Right cardiac atrium (tissue), 5 donors: ENCODE results near the gene LPCAT1. TPM values are rescaled to one million over a fixed set of nuclear protein-coding genes. Genes with fewer than 3 reads are reported as not detected.
A peak's percentile ranks its signal among the peaks of the same experiment; 100 is the strongest.
"Not testable (repeated sequence)": the region's sequence is repeated elsewhere in the genome, so short reads cannot be mapped to it uniquely, and the experiment has no call there.

Experiments
- ATAC-seq, 2 donors: fragments of 200-7000 bp; cut with Tn5 transposase; one replicate each; pipeline versions ENCODE4 v1.8.0 to v1.9.1; 2020; ENCODE audit warnings: moderate library complexity in 2 of 2, mild to moderate bottlenecking in 1 of 2
- DNase-seq, 3 donors: peaks; one replicate each; pipeline ENCODE4 v3.0.0-alpha.2; 2020
- H3K27ac ChIP-seq: one replicate; pipeline ENCODE4 v1.5.1; 2013; ENCODE audit warnings: mild to moderate bottlenecking, low read length, control low read depth, moderate library complexity
- H3K27me3 ChIP-seq: one replicate; pipeline ENCODE4 v1.6.1; 2013; ENCODE audit not compliant: control insufficient read depth, insufficient read depth
- H3K4me1 ChIP-seq: one replicate; pipeline ENCODE4 v1.6.1; 2013; ENCODE audit warnings: low read length; ENCODE audit not compliant: control insufficient read depth, insufficient read depth
- H3K4me3 ChIP-seq: one replicate; pipeline ENCODE4 v1.5.1; 2013; ENCODE audit warnings: low read length, control low read depth
- H3K9me3 ChIP-seq: one replicate; pipeline ENCODE4 v1.6.1; 2013; ENCODE audit warnings: low read length; ENCODE audit not compliant: control insufficient read depth
- WGBS: extraction: QIAGEN DNeasy Blood & Tissue Kit; methylation state at CpG from one replicate; pipeline ENCODE4 v1.1.7; 2013; 5-methylcytosine and 5-hydroxymethylcytosine counted together
- intact Hi-C, 4 donors: fragments of 100-400 bp; cut with DNase I; formaldehyde crosslinking; loops; one replicate each; pipeline versions ENCODE4 v1.11.0 to v1.14.0; 2022 to 2023
- polyA plus RNA-seq: library from polyadenylated mRNA; stranded (reverse); fragments of 200-250 nt; gene quantifications from one replicate; pipeline ENCODE4 v1.2.3, GENCODE V29; 2013
- total RNA-seq, 4 donors: library from RNA; stranded (reverse); fragmentation: NEBNext Ultra II Directional; extraction: Animal tissue kit (Norgen Biotek cat#: 25700); gene quantifications; one replicate each; pipeline ENCODE4 v1.2.1, GENCODE V29; 2021
- donor health status: healthy with polysubstance abuse.
- donor health status: DM: no; HTN: yes; CAD: no.
- donor health status: DM: no; HTN: no; CAD: no.
- donor health status: DM: no; HTN: yes; CAD: no; lungs with severe emphysema.
- donor health status: DM: yes; HTN: yes; CAD: no.

The LPCAT1 gene
- total and polyA plus RNA-seq, 5 donors, result 11.0 to 19.7 (median 15.6) TPM

- WGBS, result 59% methylated on average over 14 of the region's 14 CpGs
- Histone ChIP-seq H3K27me3 (no peaks in the 10 kb centered on the region), H3K4me3 (no peak overlapping the region), H3K27ac (no peak overlapping the region), H3K4me1 (no peaks in the 10 kb centered on the region), H3K9me3 (no peaks in the 10 kb centered on the region)
- ATAC-seq (peak; percentile 37 to 47), DNase-seq (peak; percentile 50 to 81 (median 77))
- intact Hi-C loops, result loop anchor here in 1 of 4 donors (5.0 kb wide), 1 partner anchor 162 kb away; no protein-coding TSS in a partner anchor
Measured at GRCh38 chr5:1480217-1480616, 43.5 kb downstream of the LPCAT1 start.

DNA sequence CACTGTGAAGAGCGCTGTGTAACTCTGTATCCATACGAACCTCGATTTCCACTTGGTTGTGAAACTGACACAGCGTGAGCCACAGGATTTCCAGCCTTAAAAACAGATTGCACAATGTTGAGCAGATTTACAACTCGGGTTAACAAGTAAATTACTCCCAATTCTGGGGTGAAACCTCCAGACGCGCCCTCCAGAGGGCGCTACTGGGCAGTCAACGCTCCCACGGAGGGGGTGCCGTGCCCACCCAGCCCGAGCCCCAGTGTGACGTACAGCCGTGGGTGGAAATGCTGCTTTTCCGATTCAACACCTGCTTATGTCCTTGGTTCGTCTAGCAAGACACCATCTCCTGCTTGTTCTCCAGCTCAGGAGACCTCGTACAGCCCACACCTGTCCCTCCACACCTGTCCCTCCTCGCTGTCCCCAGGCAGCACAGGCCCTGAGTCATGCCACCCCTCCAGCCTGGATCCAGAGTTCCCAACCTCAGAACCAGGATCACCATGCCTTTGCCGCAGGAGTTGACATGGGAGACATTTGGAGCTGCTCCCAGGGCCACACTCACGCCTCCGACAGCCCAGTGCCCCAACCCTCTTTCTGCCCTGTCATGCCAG lies 44.1 kb downstream of the LPCAT1 start:
- WGBS, result 48% methylated on average over 21 of the region's 21 CpGs
- ATAC-seq (peak; percentile 27 to 58), DNase-seq (peak; percentile 53 to 82 (median 80))
- Histone ChIP-seq H3K9me3 (no peaks in the 10 kb centered on the region), H3K4me1 (no peaks in the 10 kb centered on the region), H3K27ac (no peak overlapping the region), H3K27me3 (no peaks in the 10 kb centered on the region), H3K4me3 (no peak overlapping the region)
- intact Hi-C loops, result loop anchor here in 1 of 4 donors (5.0 kb wide), 1 partner anchor 163 kb away; no protein-coding TSS in a partner anchor

DNA sequence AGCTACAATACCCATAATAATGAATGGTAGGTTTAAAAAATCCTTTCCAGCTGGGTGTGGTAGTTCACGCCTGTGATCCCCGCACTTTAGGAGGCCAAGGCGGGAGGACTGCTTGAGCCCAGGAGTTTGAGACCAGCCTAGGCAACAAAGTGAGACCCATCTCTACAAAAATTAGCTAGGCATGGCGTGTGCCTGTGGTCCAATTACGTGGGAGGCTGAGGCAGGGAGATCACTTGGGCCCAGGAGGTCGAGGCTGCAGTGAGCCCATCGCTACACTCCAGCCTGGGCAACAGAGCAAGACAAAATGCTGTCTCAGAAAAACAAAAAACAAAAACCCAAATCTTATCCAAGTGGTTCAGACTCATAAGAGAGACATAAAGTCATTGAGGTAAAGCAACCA lies 44.7 kb downstream of the LPCAT1 start:
- DNase-seq (no peak), ATAC-seq (no peak)
- no peaks in the 10 kb centered on the region for H3K27me3 ChIP-seq
- no peaks in the 10 kb centered on the region for H3K4me1 ChIP-seq
- H3K9me3 ChIP-seq, result no peaks in the 10 kb centered on the region
- no peak overlapping the region for H3K27ac ChIP-seq
- WGBS, result 94% methylated on average over 7 of the region's 7 CpGs
- no peak overlapping the region for H3K4me3 ChIP-seq
- intact Hi-C loops, result no loop called here

- WGBS, result 83% methylated on average over 13 of the region's 13 CpGs
- H3K9me3 ChIP-seq, result no peaks in the 10 kb centered on the region
Measured at GRCh38 chr5:1478271-1479035, 45.3 kb downstream of the LPCAT1 start.

DNA sequence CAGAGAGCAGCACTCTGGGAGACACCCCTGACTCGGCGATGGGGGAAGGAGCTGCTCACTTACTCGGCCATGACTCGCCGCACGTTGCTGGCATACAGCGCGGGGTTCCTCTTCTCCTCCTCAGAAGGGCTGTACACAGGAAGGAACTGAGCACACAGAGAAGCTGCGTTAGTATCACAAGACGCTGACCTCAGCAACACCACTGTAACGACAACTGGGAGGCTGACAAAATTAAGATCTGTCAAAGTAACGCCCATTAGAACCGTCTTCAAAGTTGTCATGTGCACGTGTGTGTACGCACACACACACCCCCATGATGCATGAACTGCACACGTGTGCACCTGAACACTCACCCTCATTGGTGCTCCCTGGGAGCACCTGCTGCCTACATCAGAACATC lies 46.4 kb downstream of the LPCAT1 start:
- DNase-seq, result peak; percentile 66 to 85 (median 84)
- Histone ChIP-seq H3K9me3 (no peaks in the 10 kb centered on the region), H3K4me3 (no peak overlapping the region), H3K27ac (no peak overlapping the region), H3K27me3 (no peaks in the 10 kb centered on the region), H3K4me1 (no peaks in the 10 kb centered on the region)
- 77% methylated on average over 16 of the region's 16 CpGs for WGBS
- intact Hi-C loops, result no loop called here
- peak; percentile 39 to 46 for ATAC-seq

More at GRCh38 chr5:1478271-1479035, 45.3 kb downstream of the LPCAT1 start:
- Histone ChIP-seq H3K4me3 (no peak overlapping the region), H3K27me3 (no peaks in the 10 kb centered on the region), H3K4me1 (no peaks in the 10 kb centered on the region), H3K27ac (no peak overlapping the region)
- DNase-seq, result peak in 1 of 3 donors; percentile 30
- no peak for ATAC-seq
- intact Hi-C loops, result no loop called here

DNA sequence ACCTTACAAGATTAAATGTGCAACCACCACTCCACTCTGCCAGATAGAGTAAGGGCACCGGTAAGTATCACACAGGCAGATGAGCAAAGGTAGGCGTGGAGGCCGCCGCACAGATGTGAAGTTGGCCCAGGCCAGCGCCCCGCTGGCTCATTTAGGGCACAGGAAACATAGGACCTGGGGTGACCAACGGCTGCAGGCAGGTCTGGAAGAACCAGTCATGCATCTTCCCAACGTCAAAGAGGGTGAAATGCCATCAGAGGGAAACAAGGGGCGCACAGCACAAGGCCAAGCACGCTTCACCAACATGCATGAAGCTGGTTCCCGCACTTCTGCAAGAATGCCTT lies 46.8 kb downstream of the LPCAT1 start:
- Histone ChIP-seq H3K27ac (no peak overlapping the region), H3K9me3 (no peaks in the 10 kb centered on the region), H3K27me3 (no peaks in the 10 kb centered on the region), H3K4me3 (no peak overlapping the region), H3K4me1 (no peaks in the 10 kb centered on the region)
- WGBS, result 93% methylated on average over 11 of the region's 11 CpGs
- no peak for ATAC-seq
- intact Hi-C loops, result no loop called here
- DNase-seq, result no peak

- intact Hi-C loops, result no loop called here
- no peak overlapping the region for H3K4me3 ChIP-seq
- DNase-seq, result peak in 1 of 3 donors; percentile 10
- H3K27me3 ChIP-seq, result no peaks in the 10 kb centered on the region
- 91% methylated on average over 28 of the region's 28 CpGs for WGBS
- no peaks in the 10 kb centered on the region for H3K4me1 ChIP-seq
- ATAC-seq, result no peak
- H3K27ac ChIP-seq, result no peak overlapping the region
- no peaks in the 10 kb centered on the region for H3K9me3 ChIP-seq
Measured at GRCh38 chr5:1476181-1476966, 47.4 kb downstream of the LPCAT1 start.

DNA sequence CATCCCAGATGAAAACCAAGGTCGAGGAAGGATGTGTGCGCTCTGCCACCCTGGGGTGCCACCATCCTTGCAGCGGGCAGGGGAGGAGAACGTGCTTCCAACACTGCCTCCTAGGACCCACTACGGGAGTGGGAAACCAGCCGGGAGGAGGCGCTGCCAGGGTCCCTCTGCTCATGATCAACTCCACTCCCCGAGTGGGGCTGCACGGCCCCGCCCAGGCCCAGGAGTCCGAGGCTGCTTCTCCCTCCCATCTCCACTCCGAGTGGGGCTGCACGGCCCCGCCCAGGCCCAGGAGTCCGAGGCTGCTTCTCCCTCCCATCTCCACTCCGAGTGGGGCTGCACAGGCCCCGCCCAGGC lies 48.2 kb downstream of the LPCAT1 start:
- intact Hi-C loops, result not testable (repeated sequence)

GRCh38 chr5:1474866-1475543 lies 48.8 kb downstream of the LPCAT1 start:
- 91% methylated on average over 24 of the region's 24 CpGs for WGBS

More for the DNA sequence above, 48.2 kb downstream of the LPCAT1 start:
- not testable (repeated sequence) for ATAC-seq, DNase-seq, H3K9me3 ChIP-seq, H3K4me3 ChIP-seq, H3K27ac ChIP-seq, H3K4me1 ChIP-seq, H3K27me3 ChIP-seq
- 89% methylated on average over 17 of the region's 17 CpGs for WGBS

GRCh38 chr5:1474183-1474839 lies 49.4 kb downstream of the LPCAT1 start:
- DNase-seq, result peak in 1 of 3 donors; percentile 13
- no peak overlapping the region for H3K27ac ChIP-seq

More at GRCh38 chr5:1474866-1475543, 48.8 kb downstream of the LPCAT1 start:
- DNase-seq (no peak), ATAC-seq (no peak)
- intact Hi-C loops, result no loop called here
- no peaks in the 10 kb centered on the region for H3K27me3 ChIP-seq
- no peaks in the 10 kb centered on the region for H3K9me3 ChIP-seq
- no peaks in the 10 kb centered on the region for H3K4me1 ChIP-seq
- no peak overlapping the region for H3K4me3 ChIP-seq
- no peak overlapping the region for H3K27ac ChIP-seq

More at GRCh38 chr5:1474183-1474839, 49.4 kb downstream of the LPCAT1 start:
- Histone ChIP-seq H3K4me1 (no peaks in the 10 kb centered on the region), H3K9me3 (no peaks in the 10 kb centered on the region), H3K27me3 (no peaks in the 10 kb centered on the region), H3K4me3 (no peak overlapping the region)
- ATAC-seq, result no peak
- intact Hi-C loops, result no loop called here
- 90% methylated on average over 21 of the region's 21 CpGs for WGBS
